WTC11 (cell line): ENCODE measurements around the gene SYNJ2. TPM values are rescaled to one million over a fixed set of nuclear protein-coding genes. Genes with fewer than 3 reads are reported as not detected.

Source experiments
- ATAC-seq: fragments of 200-7000 bp; cut with Tn5 transposase; 2 replicates; pipeline ENCODE4 v1.10.0; 2021; ENCODE audit warnings: mild to moderate bottlenecking, moderate library complexity
- CTCF ChIA-PET: fragments of 300-600 bp; sonication (Branson Sonifier 250); formaldehyde crosslinking; loops from one replicate; lab custom pipeline; 2021; ENCODE audit warnings: antibody characterized with exemption; lab: Charles Lee
- POLR2A ChIA-PET: fragments of 350-600 bp; sonication (Branson Sonifier 250); formaldehyde crosslinking; loops from one replicate; lab custom pipeline; 2021; ENCODE audit warnings: antibody characterized with exemption; lab: Charles Lee
- DNase-seq: peaks from one replicate; pipeline ENCODE4 v3.0.0; 2021; ENCODE audit warnings: low spot score
- H3K27ac Mint-ChIP-seq: 2 replicates; pipeline ENCODE4 v1.8.0; 2021; ENCODE audit warnings: mixed read lengths
- H3K27me3 Mint-ChIP-seq: 2 replicates; pipeline ENCODE4 v1.8.0; 2021; ENCODE audit warnings: low read depth, mild to moderate bottlenecking, moderate library complexity, mixed read lengths
- H3K36me3 Mint-ChIP-seq: 2 replicates; pipeline ENCODE4 v1.8.0; 2021; ENCODE audit warnings: mixed read lengths
- H3K4me1 Mint-ChIP-seq: 2 replicates; pipeline ENCODE4 v1.8.0; 2022; ENCODE audit warnings: mixed read lengths
- H3K4me3 Mint-ChIP-seq: 2 replicates; pipeline ENCODE4 v1.8.0; 2021; ENCODE audit warnings: mild to moderate bottlenecking, moderate library complexity, mixed read lengths
- H3K9me3 Mint-ChIP-seq: 2 replicates; pipeline ENCODE4 v1.8.0; 2021; ENCODE audit warnings: mixed read lengths
- ATF1 ChIP-seq: sonication (generic); formaldehyde crosslinking; IDR thresholded peaks from 2 replicates; pipeline ENCODE4 v1.8.1; 2023; ENCODE audit warnings: mild to moderate bottlenecking, moderate library complexity, missing genetic modification reagents
- E2F1 ChIP-seq: sonication (generic); formaldehyde crosslinking; IDR thresholded peaks from 2 replicates; pipeline ENCODE4 v1.8.0; 2022; ENCODE audit warnings: mild to moderate bottlenecking, missing genetic modification reagents
- ELF4 ChIP-seq: sonication (generic); formaldehyde crosslinking; IDR thresholded peaks from 2 replicates; pipeline ENCODE4 v1.8.1; 2022; ENCODE audit warnings: low read depth, mild to moderate bottlenecking, moderate library complexity, missing genetic modification reagents
- EMX1 ChIP-seq: fragments of 250-450 bp; sonication (Bioruptor Pico); IDR thresholded peaks from 2 replicates; pipeline ENCODE4 v1.8.0; 2021; ENCODE audit warnings: mild to moderate bottlenecking
- ESRRA ChIP-seq: sonication (generic); formaldehyde crosslinking; IDR thresholded peaks from 2 replicates; pipeline ENCODE4 v1.8.1; 2022; ENCODE audit warnings: mild to moderate bottlenecking, missing genetic modification reagents, borderline replicate concordance
- ETV6 ChIP-seq: sonication (generic); formaldehyde crosslinking; IDR thresholded peaks from 2 replicates; pipeline ENCODE4 v1.8.1; 2022; ENCODE audit warnings: mild to moderate bottlenecking, missing genetic modification reagents
- FOXK1 ChIP-seq: sonication (generic); formaldehyde crosslinking; IDR thresholded peaks from 2 replicates; pipeline ENCODE4 v1.8.0; 2022; ENCODE audit warnings: mild to moderate bottlenecking, moderate library complexity, missing genetic modification reagents
- FOXP4 ChIP-seq: sonication (generic); formaldehyde crosslinking; IDR thresholded peaks from 2 replicates; pipeline ENCODE4 v1.8.0; 2022; ENCODE audit warnings: mild to moderate bottlenecking, missing genetic modification reagents
- GTF2I ChIP-seq: fragments of 250-450 bp; sonication (Bioruptor Pico); conservative IDR thresholded peaks from 2 replicates; pipeline ENCODE4 v1.4.0; 2021; ENCODE audit warnings: mild to moderate bottlenecking
- JAZF1 ChIP-seq: fragments of 250-450 bp; sonication (Bioruptor Pico); IDR thresholded peaks from 2 replicates; pipeline ENCODE4 v1.9.0; 2021; ENCODE audit warnings: moderate library complexity, mild to moderate bottlenecking, inconsistent platforms
- MXD4 ChIP-seq: fragments of 250-450 bp; sonication (Bioruptor Pico); IDR thresholded peaks from 2 replicates; pipeline ENCODE4 v1.8.0; 2021; ENCODE audit warnings: mild to moderate bottlenecking, moderate library complexity, borderline replicate concordance
- NR2C2 ChIP-seq: sonication (generic); formaldehyde crosslinking; IDR thresholded peaks from 2 replicates; pipeline ENCODE4 v1.8.0; 2022; ENCODE audit warnings: mild to moderate bottlenecking, missing genetic modification reagents
- OVOL2 ChIP-seq: fragments of 250-450 bp; sonication (Bioruptor Pico); IDR thresholded peaks from 2 replicates; pipeline ENCODE4 v1.9.0; 2021; ENCODE audit warnings: mild to moderate bottlenecking, borderline replicate concordance
- STAT6 ChIP-seq: sonication (generic); formaldehyde crosslinking; conservative IDR thresholded peaks from 2 replicates; pipeline ENCODE4 v1.8.1; 2023; ENCODE audit warnings: mild to moderate bottlenecking, low read depth, missing genetic modification reagents, moderate library complexity
- TCF7 ChIP-seq: sonication (generic); formaldehyde crosslinking; IDR thresholded peaks from 2 replicates; pipeline ENCODE4 v1.8.0; 2022; ENCODE audit warnings: mild to moderate bottlenecking, low read depth, missing genetic modification reagents, moderate library complexity
- USF2 ChIP-seq: sonication (generic); formaldehyde crosslinking; IDR thresholded peaks from 2 replicates; pipeline ENCODE4 v1.8.1; 2023; ENCODE audit warnings: mild to moderate bottlenecking, missing genetic modification reagents, moderate library complexity
- ZMAT4 ChIP-seq: fragments of 250-450 bp; sonication (Bioruptor Pico); IDR thresholded peaks from 2 replicates; pipeline ENCODE4 v1.9.0; 2021; ENCODE audit warnings: mild to moderate bottlenecking
- ZNF416 ChIP-seq: fragments of 250-450 bp; sonication (Bioruptor Pico); IDR thresholded peaks from 2 replicates; pipeline ENCODE4 v1.9.0; 2021; ENCODE audit warnings: mild to moderate bottlenecking, inconsistent platforms
- ZNF512 ChIP-seq: sonication (generic); formaldehyde crosslinking; IDR thresholded peaks from 2 replicates; pipeline ENCODE4 v1.8.1; 2022; ENCODE audit warnings: missing genetic modification reagents, borderline replicate concordance
- ZSCAN18 ChIP-seq: fragments of 250-450 bp; sonication (Bioruptor Pico); IDR thresholded peaks from 2 replicates; pipeline ENCODE4 v2.1.2; 2022; ENCODE audit warnings: mild to moderate bottlenecking, moderate library complexity
- total RNA-seq: library from RNA; stranded (reverse); gene quantifications from 3 replicates; pipeline ENCODE4 v1.2.3, GENCODE V29; 2021

Gene SYNJ2
- total RNA-seq, 1 experiment from 2014 or later = 15.3 TPM

GRCh38 chr6:157935786-157936185 lies 45.9 kb upstream of the SYNJ2 start:
- H3K36me3 Mint-ChIP-seq = peaks cover 64% of the 10 kb centered on the region
- ATAC-seq = no peak
- no peak overlapping the region for H3K4me3 Mint-ChIP-seq
- no peak for TF ChIP-seq ZMAT4
- TF ChIP-seq ELF4 (CRISPR knock-in tag) = no peak
- TF ChIP-seq FOXK1 (CRISPR knock-in tag) = no peak
- no peak for TF ChIP-seq OVOL2 (CRISPR knock-in tag)
- no peak for TF ChIP-seq NR2C2 (CRISPR knock-in tag)
- no peak for TF ChIP-seq ETV6 (CRISPR knock-in tag)
- no peak for TF ChIP-seq FOXP4 (CRISPR knock-in tag)
- no peak for TF ChIP-seq EMX1 (CRISPR knock-in tag)
- TF ChIP-seq ESRRA (CRISPR knock-in tag) = no peak
- TF ChIP-seq TCF7 (CRISPR knock-in tag) = no peak
- no peak for TF ChIP-seq JAZF1 (CRISPR knock-in tag)
- TF ChIP-seq, all 79 proteins: peak for 0
- H3K27ac Mint-ChIP-seq = no peak overlapping the region
- no peaks in the 10 kb centered on the region for H3K9me3 Mint-ChIP-seq
- H3K4me1 Mint-ChIP-seq = peaks cover 12% of the 10 kb centered on the region
- no peak for DNase-seq
- CTCF ChIA-PET = no interaction called here
- H3K27me3 Mint-ChIP-seq = no peaks in the 10 kb centered on the region
- POLR2A ChIA-PET = no interaction called here

- POLR2A ChIA-PET = no interaction called here
Observed at GRCh38 chr6:157937318-157937717, 44.3 kb upstream of the SYNJ2 start.

More at GRCh38 chr6:157937318-157937717, 44.3 kb upstream of the SYNJ2 start:
- no peaks in the 10 kb centered on the region for H3K4me1 Mint-ChIP-seq
- no peaks in the 10 kb centered on the region for H3K27me3 Mint-ChIP-seq
- no peak for ATAC-seq
- no peak overlapping the region for H3K4me3 Mint-ChIP-seq
- no peak for DNase-seq
- CTCF ChIA-PET = interaction anchor here (1.4 kb wide), 1 partner anchor 64 kb away, joined by 3 read pairs; no protein-coding TSS in a partner anchor
- TF ChIP-seq ATF1 (CRISPR knock-in tag) (no peak), USF2 (no peak), MXD4 (CRISPR knock-in tag) (no peak), E2F1 (CRISPR knock-in tag) (no peak), ZNF416 (CRISPR knock-in tag) (no peak), TCF7 (CRISPR knock-in tag) (no peak), ZNF512 (CRISPR knock-in tag) (no peak), GTF2I (CRISPR knock-in tag) (no peak), ZSCAN18 (CRISPR knock-in tag) (no peak), STAT6 (no peak)
- no peaks in the 10 kb centered on the region for H3K9me3 Mint-ChIP-seq
- H3K27ac Mint-ChIP-seq = no peak overlapping the region
- H3K36me3 Mint-ChIP-seq = peaks cover 69% of the 10 kb centered on the region
